HepG2 (cell line): Measurements from ENCODE around the gene NOTUM. TPM values are rescaled to one million over a fixed set of nuclear protein-coding genes. Genes with fewer than 3 reads are reported as not detected.

Source experiments
- ARHGAP35 ChIP-seq: sonication (generic); formaldehyde crosslinking; IDR thresholded peaks from 2 replicates; pipeline ENCODE4 v1.9.0; 2022; ENCODE audit warnings: mild to moderate bottlenecking, inconsistent platforms, moderate library complexity, missing genetic modification reagents, borderline replicate concordance
- CEBPG ChIP-seq: IDR thresholded peaks from 2 replicates; pipeline ENCODE4 v1.6.1; 2016
- CHD4 ChIP-seq: fragments of 200-600 bp; sonication (generic); IDR thresholded peaks from 2 replicates; pipeline ENCODE4 v1.7.0; 2017; ENCODE audit warnings: mild to moderate bottlenecking, low read length, borderline replicate concordance
- DMAP1 ChIP-seq: IDR thresholded peaks from 2 replicates; pipeline ENCODE4 v1.6.1; 2016
- HINFP ChIP-seq: sonication (generic); formaldehyde crosslinking; IDR thresholded peaks from 2 replicates; pipeline ENCODE4 v1.4.0; 2020; ENCODE audit warnings: low read depth, mild to moderate bottlenecking, missing genetic modification reagents
- IRF2 ChIP-seq: IDR thresholded peaks from 2 replicates; pipeline ENCODE4 v1.6.1; 2018; ENCODE audit warnings: missing genetic modification reagents, missing compliant biosample characterization
- MEIS2 ChIP-seq: sonication (generic); formaldehyde crosslinking; IDR thresholded peaks from 2 replicates; pipeline ENCODE4 v1.9.0; 2021; ENCODE audit warnings: mild to moderate bottlenecking, missing genetic modification reagents
- MYC ChIP-seq: sonication (generic); formaldehyde crosslinking; IDR thresholded peaks from 2 replicates; pipeline ENCODE4 v1.9.0; 2021; ENCODE audit warnings: missing genetic modification reagents, borderline replicate concordance
- RBFOX2 ChIP-seq: fragments of 200-400 bp; formaldehyde crosslinking; IDR thresholded peaks from 2 replicates; pipeline ENCODE4 v1.6.1; 2017; ENCODE audit warnings: low read depth, mild to moderate bottlenecking, low read length
- TARDBP ChIP-seq: sonication (generic); formaldehyde crosslinking; IDR thresholded peaks from 2 replicates; pipeline ENCODE4 v1.8.0; 2022; ENCODE audit warnings: mild to moderate bottlenecking, missing genetic modification reagents
- ZNF124 ChIP-seq: sonication (generic); formaldehyde crosslinking; IDR thresholded peaks from 2 replicates; pipeline ENCODE4 v1.4.0; 2020; ENCODE audit warnings: missing genetic modification reagents
- ZNF253 ChIP-seq: sonication (generic); formaldehyde crosslinking; IDR thresholded peaks from 2 replicates; pipeline ENCODE4 v1.8.0; 2022; ENCODE audit warnings: mild to moderate bottlenecking, missing genetic modification reagents, borderline replicate concordance
- ZNF264 ChIP-seq: sonication (generic); formaldehyde crosslinking; IDR thresholded peaks from 2 replicates; pipeline ENCODE4 v1.4.0; 2020; ENCODE audit warnings: missing genetic modification reagents
- ZNF383 ChIP-seq: sonication (generic); formaldehyde crosslinking; IDR thresholded peaks from 2 replicates; pipeline ENCODE4 v1.4.0; 2020; ENCODE audit warnings: missing genetic modification reagents, mild to moderate bottlenecking, borderline replicate concordance
- ZNF75D ChIP-seq: sonication (generic); formaldehyde crosslinking; IDR thresholded peaks from 2 replicates; pipeline ENCODE4 v1.8.1; 2023; ENCODE audit warnings: missing genetic modification reagents, mild to moderate bottlenecking, borderline replicate concordance
- ZZZ3 ChIP-seq: sonication (generic); formaldehyde crosslinking; IDR thresholded peaks from 2 replicates; pipeline ENCODE4 v1.4.0; 2020; ENCODE audit warnings: missing genetic modification reagents, mild to moderate bottlenecking, borderline replicate concordance
- polyA plus RNA-seq, 8 experiments: library from polyadenylated mRNA; depleted of rRNA in 3 of 8; stranded (reverse) in 7 of 8; unstranded in 1 of 8; fragments of >200 nt; fragmentation: Illumina TruSeq in 4 of 8; extraction: Trizol in 4 of 8; gene quantifications; 2 replicates each; pipeline versions ENCODE4 v1.2.1 to v1.2.3, GENCODE V29; 2011 to 2016; ENCODE audit warnings: low read depth in 4 of 8, missing spikeins in 1 of 8, mixed read lengths in 1 of 8; ENCODE audit not compliant: insufficient read depth in 1 of 8
- total RNA-seq, 5 experiments: library from RNA; depleted of rRNA; stranded (reverse); fragments of >200 nt; fragmentation: Illumina TruSeq; extraction: Trizol; gene quantifications; 2 replicates each; pipeline ENCODE4 v1.2.3, GENCODE V29; 2016; ENCODE audit warnings: low read depth in 1 of 5
- TF ChIP-seq, protein P1 (sequence below): sonication (generic); formaldehyde crosslinking; IDR thresholded peaks from 2 replicates; pipeline ENCODE4 v1.8.0; 2022; ENCODE audit warnings: missing genetic modification reagents, mild to moderate bottlenecking, inconsistent platforms, borderline replicate concordance
- TF ChIP-seq, protein P2 (sequence below): IDR thresholded peaks from 2 replicates; pipeline ENCODE4 v1.6.1; 2016; ENCODE audit warnings: low read depth, missing genetic modification reagents, missing compliant biosample characterization
- TF ChIP-seq, protein P3 (sequence below): sonication (generic); formaldehyde crosslinking; IDR thresholded peaks from 2 replicates; pipeline ENCODE4 v1.5.0; 2020; ENCODE audit warnings: missing genetic modification reagents, mild to moderate bottlenecking, borderline replicate concordance

NOTUM gene
- total and polyA plus RNA-seq, 2 of the 13 experiments (the other 11 are each of a cell fraction or from before 2014, with no cell fraction given): 150 to 160 TPM

DNA sequence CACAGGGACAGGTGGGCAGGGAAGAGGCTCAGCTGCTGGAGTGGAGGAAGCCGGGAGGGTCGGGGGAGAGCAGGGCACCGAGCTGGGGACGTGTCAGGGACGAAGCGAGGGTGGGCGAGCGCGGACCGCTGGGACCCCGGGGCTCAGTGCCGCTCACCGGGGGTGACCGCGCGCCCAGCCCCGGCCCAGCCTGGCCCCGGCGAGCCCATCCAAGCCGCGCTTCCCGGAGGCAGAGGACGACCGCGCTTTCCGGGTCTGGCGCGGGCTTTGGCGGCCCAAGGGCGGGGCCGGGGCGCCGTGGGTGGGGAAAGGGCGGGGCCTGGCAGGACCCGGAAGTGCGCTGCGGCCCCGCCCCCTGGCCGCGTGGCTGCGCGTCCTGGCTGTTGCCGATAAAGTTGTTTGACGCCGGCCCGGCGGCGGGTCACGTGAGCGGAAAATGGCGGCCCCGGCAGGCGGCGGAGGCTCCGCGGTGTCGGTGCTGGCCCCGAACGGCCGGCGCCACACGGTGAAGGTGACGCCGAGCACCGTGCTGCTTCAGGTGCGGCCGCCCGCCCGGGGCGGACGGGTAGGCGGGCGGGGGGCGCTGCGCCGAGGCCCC lies 16.3 kb upstream of the NOTUM start, which contains the start of gene ASPSCR1 (continued):
- TF ChIP-seq, protein P1, sequence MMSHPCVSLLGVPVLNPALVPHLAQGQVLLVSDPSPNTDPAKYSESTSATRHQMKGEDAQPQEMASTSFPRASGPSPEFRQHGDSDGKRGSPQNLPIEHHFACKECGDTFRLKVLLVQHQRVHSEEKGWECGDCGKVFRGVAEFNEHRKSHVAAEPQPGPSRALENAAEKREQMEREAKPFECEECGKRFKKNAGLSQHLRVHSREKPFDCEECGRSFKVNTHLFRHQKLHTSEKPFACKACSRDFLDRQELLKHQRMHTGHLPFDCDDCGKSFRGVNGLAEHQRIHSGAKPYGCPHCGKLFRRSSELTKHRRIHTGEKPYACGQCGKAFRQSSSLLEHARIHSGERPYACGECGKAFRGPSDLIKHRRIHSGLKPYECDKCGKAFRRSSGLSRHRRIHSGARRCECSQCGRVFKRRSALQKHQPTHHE (CRISPR knock-in tag): peak; percentile 97
- TF ChIP-seq MEIS2: peak; percentile 32; the same call in 1 of the 2 replicates
- no peak for TF ChIP-seq ZNF264 (CRISPR knock-in tag)
- no peak for TF ChIP-seq ZNF383 (CRISPR knock-in tag)
- peak; percentile 48; the same call in 1 of the 2 replicates for TF ChIP-seq IRF2
- TF ChIP-seq, protein P2, sequence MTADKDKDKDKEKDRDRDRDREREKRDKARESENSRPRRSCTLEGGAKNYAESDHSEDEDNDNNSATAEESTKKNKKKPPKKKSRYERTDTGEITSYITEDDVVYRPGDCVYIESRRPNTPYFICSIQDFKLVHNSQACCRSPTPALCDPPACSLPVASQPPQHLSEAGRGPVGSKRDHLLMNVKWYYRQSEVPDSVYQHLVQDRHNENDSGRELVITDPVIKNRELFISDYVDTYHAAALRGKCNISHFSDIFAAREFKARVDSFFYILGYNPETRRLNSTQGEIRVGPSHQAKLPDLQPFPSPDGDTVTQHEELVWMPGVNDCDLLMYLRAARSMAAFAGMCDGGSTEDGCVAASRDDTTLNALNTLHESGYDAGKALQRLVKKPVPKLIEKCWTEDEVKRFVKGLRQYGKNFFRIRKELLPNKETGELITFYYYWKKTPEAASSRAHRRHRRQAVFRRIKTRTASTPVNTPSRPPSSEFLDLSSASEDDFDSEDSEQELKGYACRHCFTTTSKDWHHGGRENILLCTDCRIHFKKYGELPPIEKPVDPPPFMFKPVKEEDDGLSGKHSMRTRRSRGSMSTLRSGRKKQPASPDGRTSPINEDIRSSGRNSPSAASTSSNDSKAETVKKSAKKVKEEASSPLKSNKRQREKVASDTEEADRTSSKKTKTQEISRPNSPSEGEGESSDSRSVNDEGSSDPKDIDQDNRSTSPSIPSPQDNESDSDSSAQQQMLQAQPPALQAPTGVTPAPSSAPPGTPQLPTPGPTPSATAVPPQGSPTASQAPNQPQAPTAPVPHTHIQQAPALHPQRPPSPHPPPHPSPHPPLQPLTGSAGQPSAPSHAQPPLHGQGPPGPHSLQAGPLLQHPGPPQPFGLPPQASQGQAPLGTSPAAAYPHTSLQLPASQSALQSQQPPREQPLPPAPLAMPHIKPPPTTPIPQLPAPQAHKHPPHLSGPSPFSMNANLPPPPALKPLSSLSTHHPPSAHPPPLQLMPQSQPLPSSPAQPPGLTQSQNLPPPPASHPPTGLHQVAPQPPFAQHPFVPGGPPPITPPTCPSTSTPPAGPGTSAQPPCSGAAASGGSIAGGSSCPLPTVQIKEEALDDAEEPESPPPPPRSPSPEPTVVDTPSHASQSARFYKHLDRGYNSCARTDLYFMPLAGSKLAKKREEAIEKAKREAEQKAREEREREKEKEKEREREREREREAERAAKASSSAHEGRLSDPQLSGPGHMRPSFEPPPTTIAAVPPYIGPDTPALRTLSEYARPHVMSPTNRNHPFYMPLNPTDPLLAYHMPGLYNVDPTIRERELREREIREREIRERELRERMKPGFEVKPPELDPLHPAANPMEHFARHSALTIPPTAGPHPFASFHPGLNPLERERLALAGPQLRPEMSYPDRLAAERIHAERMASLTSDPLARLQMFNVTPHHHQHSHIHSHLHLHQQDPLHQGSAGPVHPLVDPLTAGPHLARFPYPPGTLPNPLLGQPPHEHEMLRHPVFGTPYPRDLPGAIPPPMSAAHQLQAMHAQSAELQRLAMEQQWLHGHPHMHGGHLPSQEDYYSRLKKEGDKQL (CRISPR knock-in tag): peak; percentile 35; the same call in 1 of the 2 replicates
- TF ChIP-seq, protein P3, sequence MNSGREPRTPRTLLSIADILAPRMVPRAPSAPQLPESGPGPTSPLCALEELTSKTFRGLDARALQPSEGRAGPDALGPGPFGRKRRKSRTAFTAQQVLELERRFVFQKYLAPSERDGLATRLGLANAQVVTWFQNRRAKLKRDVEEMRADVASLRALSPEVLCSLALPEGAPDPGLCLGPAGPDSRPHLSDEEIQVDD (CRISPR knock-in tag): no peak
- TF ChIP-seq CHD4: no peak
- peak; percentile 98 for TF ChIP-seq RBFOX2
- peak; percentile 83; the same call in 1 of the 2 replicates for TF ChIP-seq TARDBP (CRISPR knock-in tag)
- TF ChIP-seq ZNF75D (CRISPR knock-in tag): no peak
- peak; percentile 98 for TF ChIP-seq MYC (CRISPR knock-in tag)
- TF ChIP-seq DMAP1: peak; percentile 97
- no peak; the same call in 1 of the 2 replicates for TF ChIP-seq ARHGAP35 (CRISPR knock-in tag)
- TF ChIP-seq ZZZ3 (CRISPR knock-in tag): 0 out of 2 replicates have a peak, but pooled peaks have one; percentile 9
- no peak for TF ChIP-seq ZNF253 (CRISPR knock-in tag)
- 0 out of 2 replicates have a peak, but pooled peaks have one; percentile 42 for TF ChIP-seq HINFP (CRISPR knock-in tag)
- no peak for TF ChIP-seq ZNF124 (CRISPR knock-in tag)
- no peak for TF ChIP-seq CEBPG (CRISPR knock-in tag)
